Common myeloid progenitor, CD34-positive (primary cell): Measurements from ENCODE around the gene GRIA1.
A peak's percentile ranks its signal among the peaks of the same experiment; 100 is the strongest.

Experiments
- CTCF ChIA-PET: fragments of 350-600 bp; sonication (Branson Sonifier 250); formaldehyde crosslinking; loops from one replicate; lab custom pipeline; 2021; ENCODE audit warnings: antibody characterized with exemption; lab: Charles Lee
- POLR2A ChIA-PET: fragments of 350-600 bp; sonication (Branson Sonifier 250); formaldehyde crosslinking; loops from one replicate; lab custom pipeline; 2021; ENCODE audit warnings: antibody characterized with exemption; lab: Charles Lee
- DNase-seq, 3 donors: peaks; one replicate each; pipeline versions ENCODE4 v3.0.0 to v3.0.0-alpha.2; 2013
- H3K27ac ChIP-seq, 2 experiments: 1 replicate in 1 of 2; 2 replicates in 1 of 2; pipeline ENCODE4 v1.7.0; 2013; ENCODE audit warnings: inconsistent platforms in 2 of 2, low read length in 2 of 2, mild to moderate bottlenecking in 2 of 2, low read depth in 1 of 2, moderate library complexity in 1 of 2; ENCODE audit not compliant: severe bottlenecking in 2 of 2, insufficient read depth in 1 of 2, poor library complexity in 1 of 2
- H3K27me3 ChIP-seq, 5 experiments: replicated peaks in 2 of 5; 1 replicate in 3 of 5; 2 replicates in 2 of 5; pipeline versions ENCODE4 v1.6.1 to v1.7.0; 2013; ENCODE audit warnings: low read length in 4 of 5, mild to moderate bottlenecking in 2 of 5, moderate library complexity in 2 of 5, inconsistent platforms in 1 of 5; ENCODE audit not compliant: insufficient read depth in 5 of 5, control insufficient read depth in 4 of 5
- H3K36me3 ChIP-seq, 4 experiments: 1 replicate in 2 of 4; 2 replicates in 2 of 4; pipeline versions ENCODE4 v1.6.1 to v1.7.0; 2013; ENCODE audit warnings: low read length in 3 of 4, control low read depth in 1 of 4, mild to moderate bottlenecking in 1 of 4; ENCODE audit not compliant: control insufficient read depth in 4 of 4, insufficient read depth in 4 of 4
- H3K4me1 ChIP-seq, 4 experiments: 1 replicate in 3 of 4; 2 replicates in 1 of 4; pipeline versions ENCODE4 v1.6.1 to v1.7.1; 2013; ENCODE audit warnings: low read length in 3 of 4, mild to moderate bottlenecking in 3 of 4, control low read depth in 1 of 4, inconsistent platforms in 1 of 4, moderate library complexity in 1 of 4; ENCODE audit not compliant: control insufficient read depth in 4 of 4, insufficient read depth in 4 of 4; ENCODE audit errors: control extremely low read depth in 1 of 4
- H3K4me3 ChIP-seq, 7 experiments: 1 replicate in 4 of 7; 2 replicates in 3 of 7; pipeline versions ENCODE4 v1.5.1 to v1.7.0; 2013; ENCODE audit warnings: mild to moderate bottlenecking in 7 of 7, low read length in 6 of 7, moderate library complexity in 6 of 7, inconsistent platforms in 2 of 7, low read depth in 2 of 7, control low read depth in 1 of 7; ENCODE audit not compliant: insufficient read depth in 4 of 7, control insufficient read depth in 1 of 7; ENCODE audit errors: extremely low read depth in 1 of 7
- H3K9me3 ChIP-seq, 5 experiments: 1 replicate in 4 of 5; 2 replicates in 1 of 5; pipeline versions ENCODE4 v1.6.1 to v1.7.1; 2013; ENCODE audit warnings: low read length in 4 of 5, mild to moderate bottlenecking in 2 of 5, inconsistent platforms in 1 of 5, low read depth in 1 of 5, moderate library complexity in 1 of 5; ENCODE audit not compliant: control insufficient read depth in 4 of 5, insufficient read depth in 2 of 5; ENCODE audit errors: control extremely low read depth in 1 of 5
- WGBS: methylation state at CpG from one replicate; pipeline ENCODE4 v1.1.5; 2013; ENCODE audit not compliant: insufficient coverage; 5-methylcytosine and 5-hydroxymethylcytosine counted together

GRIA1 gene

GRCh38 chr5:153613672-153614071 lies 123.2 kb downstream of the GRIA1 start:
- Histone ChIP-seq H3K27me3 (peaks cover 0 to 2% (median 0%) of the 10 kb centered on the region in 5 experiments), H3K36me3 (no peaks in the 10 kb centered on the region), H3K4me3 (no peak overlapping the region), H3K27ac (no peak overlapping the region), H3K4me1 (no peaks in the 10 kb centered on the region), H3K9me3 (no peaks in the 10 kb centered on the region)
- no peak for DNase-seq
- ChIA-PET CTCF (no interaction called here), POLR2A (no interaction called here)
- 98% methylated on average over 6 of the region's 8 CpGs for WGBS

- DNase-seq = no peak
- no peaks in the 10 kb centered on the region for H3K4me1 ChIP-seq
- no peak overlapping the region for H3K27ac ChIP-seq
- no peaks in the 10 kb centered on the region for H3K9me3 ChIP-seq
- no peak overlapping the region for H3K4me3 ChIP-seq
- no peaks in the 10 kb centered on the region for H3K36me3 ChIP-seq
- WGBS = 81% methylated on average over 4 of the region's 4 CpGs
- ChIA-PET POLR2A (no interaction called here), CTCF (no interaction called here)
- H3K27me3 ChIP-seq = peaks cover 0 to 2% (median 0%) of the 10 kb centered on the region in 5 experiments
Measured at GRCh38 chr5:153617190-153617589, 126.7 kb downstream of the GRIA1 start.

- Histone ChIP-seq H3K9me3 (no peaks in the 10 kb centered on the region), H3K4me3 (no peak overlapping the region), H3K4me1 (no peaks in the 10 kb centered on the region), H3K36me3 (no peaks in the 10 kb centered on the region), H3K27ac (no peak overlapping the region), H3K27me3 (no peaks in the 10 kb centered on the region)
- no CpG with 5 or more reads among the region's 2 CpGs for WGBS
- CTCF ChIA-PET = interaction anchor here (1.2 kb wide), 1 partner anchor 27 kb away, joined by 3 read pairs; no protein-coding TSS in a partner anchor
- DNase-seq = no peak
- POLR2A ChIA-PET = no interaction called here
Measured at GRCh38 chr5:153618307-153618706, 127.8 kb downstream of the GRIA1 start.

DNA sequence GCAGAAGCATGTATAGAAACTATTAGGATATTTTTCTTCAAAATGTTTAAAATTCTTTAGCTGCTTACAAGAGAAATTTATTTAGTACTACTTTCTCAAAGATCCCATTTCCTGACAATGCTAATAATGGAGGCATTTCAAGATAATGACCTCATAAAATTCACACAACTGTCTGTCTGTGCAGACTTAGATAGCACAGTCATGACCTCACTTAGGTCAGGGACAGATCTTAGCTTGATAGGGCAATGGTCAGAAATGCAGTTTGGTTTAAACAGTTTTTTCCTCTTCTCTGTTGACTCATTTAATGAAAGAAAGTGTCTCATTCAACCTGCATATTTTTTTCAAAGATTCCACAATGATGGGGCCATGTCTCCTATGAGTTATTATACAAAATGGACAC lies 128.4 kb downstream of the GRIA1 start:
- no peaks in the 10 kb centered on the region for H3K36me3 ChIP-seq

DNA sequence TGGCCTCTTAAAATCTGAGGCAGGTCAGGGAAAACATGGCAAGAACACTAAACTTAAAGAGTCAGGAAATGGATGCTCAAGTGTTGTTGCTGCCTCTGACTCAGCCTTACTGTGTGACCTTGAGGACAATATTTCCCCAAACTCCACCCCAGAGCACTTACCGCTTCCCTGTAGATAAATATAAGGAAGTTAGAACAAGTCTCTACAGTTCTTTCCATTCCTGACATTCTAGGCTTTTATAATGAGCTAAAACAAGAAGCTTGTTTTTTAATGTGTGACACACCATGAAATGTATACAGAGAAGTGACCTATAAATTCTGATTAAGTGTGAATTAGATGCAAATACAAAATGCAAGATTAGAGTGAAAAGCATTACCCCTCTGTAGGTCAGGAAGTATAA lies 129.3 kb downstream of the GRIA1 start:
- no CpG with 5 or more reads among the region's 1 CpG for WGBS
- ChIA-PET POLR2A (no interaction called here), CTCF (no interaction called here)
- Histone ChIP-seq H3K27me3 (no peaks in the 10 kb centered on the region), H3K4me3 (no peak overlapping the region), H3K36me3 (no peaks in the 10 kb centered on the region), H3K4me1 (no peaks in the 10 kb centered on the region), H3K27ac (no peak overlapping the region), H3K9me3 (no peaks in the 10 kb centered on the region)
- DNase-seq = peak in 2 of 3 donors; percentile 15 to 34

More for the DNA sequence above, 128.4 kb downstream of the GRIA1 start:
- Histone ChIP-seq H3K27me3 (no peaks in the 10 kb centered on the region), H3K4me1 (no peaks in the 10 kb centered on the region), H3K9me3 (no peaks in the 10 kb centered on the region), H3K4me3 (no peak overlapping the region), H3K27ac (no peak overlapping the region)
- CTCF ChIA-PET = interaction anchor here (1.2 kb wide), 1 partner anchor 28 kb away, joined by 3 read pairs; no protein-coding TSS in a partner anchor
- POLR2A ChIA-PET = no interaction called here
- DNase-seq = no peak

- Histone ChIP-seq H3K27me3 (no peaks in the 10 kb centered on the region), H3K36me3 (no peaks in the 10 kb centered on the region), H3K9me3 (no peaks in the 10 kb centered on the region), H3K4me1 (no peaks in the 10 kb centered on the region), H3K27ac (no peak overlapping the region), H3K4me3 (no peak overlapping the region)
- no peak for DNase-seq
- ChIA-PET CTCF (no interaction called here), POLR2A (no interaction called here)
- 79% methylated on average over 3 of the region's 3 CpGs for WGBS
Measured at GRCh38 chr5:153623124-153623523, 132.7 kb downstream of the GRIA1 start.

DNA sequence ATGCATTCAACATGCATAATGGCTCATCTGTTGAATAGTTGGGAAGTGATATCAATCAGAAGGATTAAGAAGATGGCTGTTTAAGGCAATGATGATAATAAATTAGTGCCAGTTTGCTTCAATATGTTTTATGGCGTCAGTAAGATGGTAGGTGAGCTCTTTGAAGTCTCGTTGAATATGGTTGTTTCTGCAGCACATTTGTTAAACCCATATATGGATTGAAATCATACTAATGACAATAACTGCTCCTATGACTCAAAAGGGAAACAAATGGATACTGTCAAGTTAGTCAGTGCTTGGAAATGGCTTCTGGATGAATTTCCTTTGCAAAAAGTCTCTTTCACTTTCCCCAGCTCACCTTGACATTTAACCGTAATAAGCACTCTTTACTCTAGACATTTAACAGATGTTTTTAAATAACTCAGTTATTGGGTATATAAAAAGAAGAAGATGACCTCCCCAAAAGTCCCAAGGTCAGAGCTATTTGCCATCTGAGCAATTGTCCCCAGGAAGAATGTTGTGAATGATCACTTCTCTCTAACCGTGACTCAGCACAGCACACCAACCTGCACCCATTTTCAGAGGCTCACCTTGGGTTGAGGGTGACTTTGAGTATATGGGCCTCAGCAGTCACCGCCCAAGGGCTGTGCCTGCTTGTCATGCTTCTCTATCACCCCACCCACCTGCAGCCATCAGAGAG lies 133.4 kb downstream of the GRIA1 start:
- H3K36me3 ChIP-seq = no peaks in the 10 kb centered on the region
- H3K9me3 ChIP-seq = no peaks in the 10 kb centered on the region
- no peak overlapping the region for H3K27ac ChIP-seq
- no peak for DNase-seq
- H3K4me3 ChIP-seq = no peak overlapping the region
- no CpG with 5 or more reads among the region's 5 CpGs for WGBS
- no peaks in the 10 kb centered on the region for H3K27me3 ChIP-seq
- H3K4me1 ChIP-seq = peaks cover 0 to 2% (median 0%) of the 10 kb centered on the region in 4 experiments
- CTCF ChIA-PET = no interaction called here
- POLR2A ChIA-PET = no interaction called here
